ENCODE data around the gene PRTG. TPM values are rescaled to one million over a fixed set of nuclear protein-coding genes. Genes with fewer than 3 reads are reported as not detected.
"Not testable (repeated sequence)": the region's sequence is repeated elsewhere in the genome, so short reads cannot be mapped to it uniquely, and the experiment has no call there.

Gene PRTG
- total and polyA plus RNA-seq, 2 donors (not counting 1 experiment from before 2014, with no cell fraction given) = 2.1 to 4.0 TPM

GRCh38 chr15:55758580-55758986 is 15.6 kb upstream of the PRTG start:
- no peak for DNase-seq (ENCODE audit: low read depth in 2 of 2)
- H3K9me3 ChIP-seq (ENCODE audit: control insufficient read depth, insufficient read depth, low read depth, low read length) = no peaks in the 10 kb centered on the region
- H3K9ac ChIP-seq (ENCODE audit: insufficient read depth, low read length) = no peak overlapping the region
- no peak for TF ChIP-seq EZH2 (IDR thresholded peaks at IDR 0.05; ENCODE audit: low read length, missing control alignments)
- TF ChIP-seq CTCF (conservative IDR thresholded peaks at IDR 0.05 in 1 of 2, IDR thresholded peaks at IDR 0.05 in 1 of 2; ENCODE audit: low read depth in 1 of 2, low read length in 2 of 2) = no peak
- H2AFZ ChIP-seq (ENCODE audit: low read length) = no peak overlapping the region
- H3K79me2 ChIP-seq (ENCODE audit: control insufficient read depth, insufficient read depth, low read length) = no peaks in the 10 kb centered on the region
- H3K4me1 ChIP-seq (ENCODE audit: control insufficient read depth, extremely low read depth, insufficient read depth, low read length) = no peaks in the 10 kb centered on the region
- no peaks in the 10 kb centered on the region for H3K36me3 ChIP-seq (ENCODE audit: control insufficient read depth, insufficient read depth, low read length)
- no peaks in the 10 kb centered on the region for H4K20me1 ChIP-seq (ENCODE audit: control insufficient read depth, extremely low read depth, insufficient read depth, low read length)
- no peak overlapping the region for H3K27ac ChIP-seq (ENCODE audit: insufficient read depth, low read length)
- no peaks in the 10 kb centered on the region for H3K27me3 ChIP-seq (ENCODE audit: control insufficient read depth, insufficient read depth, low read length)
- H3K4me3 ChIP-seq (replicated peaks in 1 of 4; ENCODE audit: control extremely low read depth in 1 of 4, insufficient read depth in 1 of 4, low read depth in 3 of 4, low read length in 4 of 4) = no peak overlapping the region
- H3K4me2 ChIP-seq (ENCODE audit: extremely low read depth, insufficient read depth, low read length) = no peak overlapping the region

GRCh38 chr15:55753433-55753832 is 10.5 kb upstream of the PRTG start:
- H2AFZ ChIP-seq (ENCODE audit: low read length); H4K20me1 ChIP-seq (ENCODE audit: control insufficient read depth, extremely low read depth, insufficient read depth, low read length); DNase-seq (ENCODE audit: low read depth in 2 of 2); H3K27ac ChIP-seq (ENCODE audit: insufficient read depth, low read length); H3K4me1 ChIP-seq (ENCODE audit: control insufficient read depth, extremely low read depth, insufficient read depth, low read length); H3K4me2 ChIP-seq (ENCODE audit: extremely low read depth, insufficient read depth, low read length); H3K36me3 ChIP-seq (ENCODE audit: control insufficient read depth, insufficient read depth, low read length); H3K27me3 ChIP-seq (ENCODE audit: control insufficient read depth, insufficient read depth, low read length); H3K4me3 ChIP-seq (replicated peaks in 1 of 4; ENCODE audit: control extremely low read depth in 1 of 4, insufficient read depth in 1 of 4, low read depth in 3 of 4, low read length in 4 of 4); H3K9ac ChIP-seq (ENCODE audit: insufficient read depth, low read length); H3K79me2 ChIP-seq (ENCODE audit: control insufficient read depth, insufficient read depth, low read length); H3K9me3 ChIP-seq (ENCODE audit: control insufficient read depth, insufficient read depth, low read depth, low read length): not testable (repeated sequence)

GRCh38 chr15:55750706-55751105 is 7.8 kb upstream of the PRTG start:
- no peak overlapping the region for H2AFZ ChIP-seq (ENCODE audit: low read length)
- no peaks in the 10 kb centered on the region for H3K27me3 ChIP-seq (ENCODE audit: control insufficient read depth, insufficient read depth, low read length)
- H3K4me2 ChIP-seq (ENCODE audit: extremely low read depth, insufficient read depth, low read length) = no peak overlapping the region
- no peaks in the 10 kb centered on the region for H4K20me1 ChIP-seq (ENCODE audit: control insufficient read depth, extremely low read depth, insufficient read depth, low read length)
- H3K79me2 ChIP-seq (ENCODE audit: control insufficient read depth, insufficient read depth, low read length) = no peaks in the 10 kb centered on the region
- no peak for TF ChIP-seq CTCF (conservative IDR thresholded peaks at IDR 0.05 in 1 of 2, IDR thresholded peaks at IDR 0.05 in 1 of 2; ENCODE audit: low read depth in 1 of 2, low read length in 2 of 2)
- DNase-seq (ENCODE audit: low read depth in 2 of 2) = no peak
- no peak overlapping the region for H3K4me3 ChIP-seq (replicated peaks in 1 of 4; ENCODE audit: control extremely low read depth in 1 of 4, insufficient read depth in 1 of 4, low read depth in 3 of 4, low read length in 4 of 4)
- no peak overlapping the region for H3K27ac ChIP-seq (ENCODE audit: insufficient read depth, low read length)
- H3K9ac ChIP-seq (ENCODE audit: insufficient read depth, low read length) = no peak overlapping the region
- H3K36me3 ChIP-seq (ENCODE audit: control insufficient read depth, insufficient read depth, low read length) = no peaks in the 10 kb centered on the region
- H3K4me1 ChIP-seq (ENCODE audit: control insufficient read depth, extremely low read depth, insufficient read depth, low read length) = no peaks in the 10 kb centered on the region
- H3K9me3 ChIP-seq (ENCODE audit: control insufficient read depth, insufficient read depth, low read depth, low read length) = no peaks in the 10 kb centered on the region

Measured in fibroblast of lung (primary cell).